GM18873 (cell line): ENCODE measurements around the gene OR1E2.
"Not testable (repeated sequence)": the region's sequence is repeated elsewhere in the genome, so short reads cannot be mapped to it uniquely, and the experiment has no call there.

Experiments used
- ATAC-seq: cut with Tn5 transposase; IDR thresholded peaks from one replicate; pipeline ENCODE4 v1.9.1; 2021; ENCODE audit warnings: mild to moderate bottlenecking, moderate library complexity, moderate number of reproducible peaks; ENCODE audit not compliant: unreplicated experiment, low FRiP score

The OR1E2 gene, protein sequence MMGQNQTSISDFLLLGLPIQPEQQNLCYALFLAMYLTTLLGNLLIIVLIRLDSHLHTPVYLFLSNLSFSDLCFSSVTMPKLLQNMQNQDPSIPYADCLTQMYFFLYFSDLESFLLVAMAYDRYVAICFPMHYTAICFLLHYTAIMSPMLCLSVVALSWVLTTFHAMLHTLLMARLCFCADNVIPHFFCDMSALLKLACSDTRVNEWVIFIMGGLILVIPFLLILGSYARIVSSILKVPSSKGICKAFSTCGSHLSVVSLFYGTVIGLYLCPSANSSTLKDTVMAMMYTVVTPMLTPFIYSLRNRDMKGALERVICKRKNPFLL

DNA sequence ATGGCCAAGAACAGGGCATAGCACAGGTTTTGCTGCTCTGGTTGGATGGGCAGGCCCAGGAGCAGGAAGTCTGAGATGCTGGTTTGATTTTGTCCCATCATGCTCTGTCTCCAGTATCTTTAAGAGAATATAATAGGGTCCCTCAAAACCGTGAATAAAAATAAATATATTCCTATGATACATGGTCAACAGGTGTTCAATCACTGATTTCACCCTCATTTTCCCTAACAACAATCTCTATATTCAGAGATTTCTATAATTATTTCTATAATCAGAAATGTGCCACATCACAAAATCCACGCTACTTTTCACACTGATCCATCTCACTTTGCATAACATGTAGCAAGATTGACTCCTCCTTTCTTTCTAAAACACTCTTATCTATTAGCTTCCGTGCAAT is at the start of gene OR1E2:
OR1E2 (minus strand) TSS at position 101 of the 400 bp plus-strand sequence; CDS start at position 101, 0 bp downstream.
- ATAC-seq, result no peak

DNA sequence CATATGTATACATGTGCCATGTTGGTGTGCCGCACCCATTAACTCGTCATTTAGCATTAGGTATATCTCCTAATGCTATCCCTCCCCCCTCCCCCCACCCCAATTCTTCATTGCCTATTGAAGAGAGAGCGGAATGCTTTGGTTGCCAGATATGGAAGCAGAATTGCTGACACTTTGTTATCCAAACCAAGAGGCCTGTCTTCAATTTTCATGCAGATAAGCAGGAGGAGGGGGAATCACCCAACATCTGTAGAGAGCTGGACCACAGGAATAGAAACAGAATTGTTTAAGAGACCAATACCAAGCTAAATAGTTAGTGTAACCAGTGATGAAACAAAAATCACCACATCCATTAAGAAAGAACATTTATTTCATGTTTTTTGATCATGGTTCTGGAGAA is 49.2 kb upstream of the OR1E2 start:
- ATAC-seq, result no peak

DNA sequence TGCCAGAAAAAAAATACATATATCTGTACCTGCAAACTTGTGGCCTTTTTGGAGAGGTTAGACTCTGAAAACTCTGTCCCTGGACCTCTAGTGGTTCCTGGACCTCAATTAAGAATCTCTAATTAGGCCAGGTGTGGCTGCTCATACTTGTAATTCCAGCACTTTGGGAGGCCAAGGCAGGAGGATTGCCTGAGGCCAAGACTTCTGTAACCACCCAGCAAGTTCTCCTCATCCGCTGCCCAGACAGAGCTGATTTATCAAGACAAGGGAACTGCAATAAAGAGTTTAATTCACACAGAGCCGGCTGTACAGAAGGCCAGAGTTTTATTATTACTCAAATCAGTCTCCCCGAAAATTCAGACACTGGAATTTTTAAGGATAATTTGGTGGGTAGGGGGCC is 46.3 kb upstream of the OR1E2 start:
- no peak for ATAC-seq

DNA sequence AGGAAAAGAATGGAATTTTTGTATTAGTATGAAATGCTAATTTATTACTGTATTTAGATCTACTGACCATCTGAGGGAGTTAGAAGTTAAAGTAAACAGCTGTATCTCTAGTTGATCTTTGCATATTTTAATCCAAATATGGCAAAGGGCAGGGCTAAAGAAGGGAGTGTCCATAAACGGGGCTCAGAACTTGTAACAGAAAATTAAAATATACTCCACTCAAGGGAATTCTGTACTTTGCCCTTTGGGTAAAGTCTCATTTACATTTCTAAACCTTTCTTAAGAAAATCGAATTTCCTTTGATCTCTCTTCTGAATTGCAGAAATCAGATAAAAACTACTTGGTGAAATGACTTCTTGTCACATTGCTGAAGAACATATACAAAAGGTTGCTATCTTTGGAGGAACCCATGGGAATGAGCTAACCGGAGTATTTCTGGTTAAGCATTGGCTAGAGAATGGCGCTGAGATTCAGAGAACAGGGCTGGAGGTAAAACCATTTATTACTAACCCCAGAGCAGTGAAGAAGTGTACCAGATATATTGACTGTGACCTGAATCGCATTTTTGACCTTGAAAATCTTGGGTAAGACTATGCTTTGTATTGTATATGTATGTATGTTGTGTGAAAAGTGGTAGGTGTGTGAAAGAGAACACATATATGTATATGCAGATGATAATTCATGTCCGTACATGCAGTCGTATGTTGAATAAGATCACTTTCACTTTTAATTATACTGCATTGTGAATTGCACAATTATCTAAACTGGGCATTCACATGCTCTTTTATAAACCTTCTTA is 42.4 kb upstream of the OR1E2 start, which contains the start of gene ASPA:
ASPA (plus strand) TSS at position 186 of the 799 bp plus-strand sequence; CDS start at position 349, 163 bp downstream.
- ATAC-seq, result no peak

DNA sequence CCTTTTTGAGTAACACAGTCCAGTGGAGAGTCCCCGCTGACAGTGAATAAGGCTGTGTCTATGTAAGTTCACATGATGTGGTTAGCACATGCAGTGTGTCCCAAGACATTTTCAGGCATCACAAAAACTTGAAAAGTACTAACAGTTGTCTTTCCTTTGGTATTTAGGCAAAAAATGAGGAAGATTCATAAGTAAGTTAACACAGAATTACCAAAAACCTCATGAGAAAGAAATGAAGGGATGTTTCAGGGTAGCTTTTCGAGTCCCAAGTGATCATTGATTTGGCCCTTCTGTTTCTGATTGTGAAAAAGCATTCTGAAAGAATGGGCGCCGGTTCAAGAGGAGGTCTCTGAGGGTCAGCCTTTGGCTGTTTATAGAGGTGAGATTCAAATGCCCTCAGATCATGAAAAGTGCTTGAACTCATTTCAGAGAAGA is 41.6 kb upstream of the OR1E2 start:
- no peak for ATAC-seq

DNA sequence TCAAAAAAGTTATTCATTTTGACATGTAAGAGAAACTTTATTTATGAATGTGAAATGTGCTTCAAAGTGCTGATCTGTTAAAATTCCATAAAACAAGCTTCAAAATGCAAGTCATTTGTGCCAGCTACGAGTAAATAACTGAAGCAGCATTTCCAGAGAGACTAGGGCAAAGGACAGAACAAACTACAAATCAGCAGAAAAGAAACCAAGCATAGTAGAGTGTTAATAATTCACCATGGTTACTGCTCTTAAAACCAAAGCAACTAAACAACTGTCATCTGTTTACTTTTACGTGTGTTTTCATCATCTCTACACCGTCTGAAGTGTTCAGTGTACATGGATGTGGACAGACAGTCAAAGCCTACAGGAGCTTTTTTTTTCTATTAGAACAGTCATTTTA is 40.6 kb upstream of the OR1E2 start:
- no peak for ATAC-seq

DNA sequence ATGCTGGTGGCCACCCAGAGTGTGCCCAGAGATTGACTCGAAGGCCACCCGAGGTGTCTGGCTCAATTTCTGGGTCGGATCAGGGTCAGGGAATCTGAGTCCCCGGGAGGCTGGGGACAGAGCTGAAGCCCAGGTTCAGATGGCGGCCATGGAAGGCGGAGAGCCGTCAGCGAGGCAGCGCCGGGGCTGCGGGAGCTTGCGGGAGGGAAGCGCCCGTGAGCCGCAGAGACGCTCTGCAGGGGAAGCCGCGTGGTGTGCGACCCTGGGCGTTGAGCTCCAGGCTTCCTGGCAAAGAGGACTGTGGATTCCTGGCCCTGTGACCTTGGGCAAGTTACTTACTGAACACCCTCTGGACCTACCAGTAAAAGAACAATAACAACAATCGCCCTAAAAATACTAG is 38.5 kb upstream of the OR1E2 start:
- no peak for ATAC-seq

DNA sequence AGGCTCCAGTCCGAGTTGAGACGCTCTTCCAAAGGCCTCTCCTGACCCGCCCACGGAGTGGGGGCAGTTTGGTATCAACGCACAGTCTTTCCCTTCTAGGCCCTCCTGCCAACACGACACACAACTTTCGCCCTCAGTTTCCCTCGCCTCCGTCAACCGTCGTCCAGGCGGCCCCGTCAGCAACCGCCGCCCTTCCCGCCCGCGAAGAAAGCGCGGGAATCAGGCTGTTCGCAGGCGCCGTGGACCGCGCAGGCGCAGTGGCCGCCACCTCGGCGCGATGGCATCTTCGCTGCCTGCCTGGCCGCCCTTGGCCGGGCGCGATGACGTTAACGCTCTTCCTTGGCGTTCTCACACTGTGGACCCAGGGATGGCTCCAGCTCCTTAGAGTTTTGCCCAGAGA is 38.0 kb upstream of the OR1E2 start, which contains the start of gene SPATA22:
SPATA22 (minus strand) TSS at position 221 of the 400 bp plus-strand sequence. CDS start 2,494 bp downstream, outside the sequence.
- ATAC-seq, result no peak

DNA sequence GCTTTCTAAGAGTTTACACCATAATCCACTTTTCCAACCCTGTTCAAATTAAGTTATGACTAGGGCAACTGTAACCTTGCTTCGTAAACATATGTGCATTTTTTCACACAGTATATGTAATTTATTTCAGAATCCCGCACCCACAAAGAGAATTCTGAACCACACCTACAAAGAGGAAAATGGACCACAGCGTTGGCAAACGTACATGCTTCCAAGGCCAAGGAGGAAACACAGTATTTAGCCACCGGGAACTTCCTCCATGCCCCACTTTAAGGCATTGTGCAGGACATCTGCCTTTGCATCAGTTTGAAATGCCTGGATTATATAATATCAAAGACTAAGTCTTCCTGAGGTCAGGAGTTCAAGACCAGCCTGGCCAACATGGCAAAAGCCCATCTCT is 35.9 kb upstream of the OR1E2 start:
- no peak for ATAC-seq

DNA sequence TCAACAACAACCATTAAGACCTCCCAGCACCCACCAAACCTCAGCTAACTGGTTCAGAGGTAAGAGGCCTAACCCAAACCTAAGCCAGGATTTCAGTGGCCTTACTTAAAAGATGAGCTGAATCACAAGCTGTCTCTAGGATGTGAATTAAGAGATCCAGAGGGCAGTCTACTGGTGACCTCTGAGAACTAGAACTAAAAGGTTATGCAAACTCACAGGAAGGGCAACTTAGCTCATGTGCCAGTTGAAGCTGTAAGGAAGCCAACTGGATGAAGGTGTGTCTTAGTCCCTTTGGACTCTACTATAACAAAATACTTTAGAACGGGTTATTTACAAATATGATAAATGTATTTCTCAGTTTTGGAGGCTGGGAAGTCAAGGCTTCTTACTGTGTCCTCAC is 32.7 kb upstream of the OR1E2 start:
- not testable (repeated sequence) for ATAC-seq

DNA sequence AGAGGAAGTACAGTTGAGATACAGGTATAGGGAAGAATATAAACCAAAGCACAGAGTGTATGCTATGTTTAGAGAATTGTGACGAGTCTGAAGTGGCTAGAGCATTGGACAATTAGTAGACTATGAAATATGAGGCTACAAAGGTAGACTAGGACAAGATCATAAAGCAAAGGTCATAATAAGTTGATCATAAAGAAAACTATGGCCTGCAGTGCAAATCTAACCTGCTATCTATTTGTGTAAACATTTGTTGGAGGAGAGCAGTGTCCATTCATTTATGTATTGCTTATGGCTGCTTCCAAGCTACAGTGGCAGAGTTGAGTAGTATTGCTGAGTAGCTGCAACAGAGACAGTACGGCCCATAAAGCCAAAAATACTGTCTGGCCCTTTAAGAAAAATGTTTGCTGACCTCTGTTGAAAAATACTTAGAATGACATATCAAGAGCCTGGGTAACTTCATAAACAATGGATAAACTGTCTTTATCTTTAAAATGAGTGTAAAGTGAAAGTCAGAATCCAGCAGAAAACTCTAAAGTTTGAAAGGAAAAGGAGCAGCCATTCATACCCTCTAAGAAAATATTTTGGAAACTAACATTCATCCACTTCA is 14.5 kb upstream of the OR1E2 start:
- ATAC-seq, result no peak

DNA sequence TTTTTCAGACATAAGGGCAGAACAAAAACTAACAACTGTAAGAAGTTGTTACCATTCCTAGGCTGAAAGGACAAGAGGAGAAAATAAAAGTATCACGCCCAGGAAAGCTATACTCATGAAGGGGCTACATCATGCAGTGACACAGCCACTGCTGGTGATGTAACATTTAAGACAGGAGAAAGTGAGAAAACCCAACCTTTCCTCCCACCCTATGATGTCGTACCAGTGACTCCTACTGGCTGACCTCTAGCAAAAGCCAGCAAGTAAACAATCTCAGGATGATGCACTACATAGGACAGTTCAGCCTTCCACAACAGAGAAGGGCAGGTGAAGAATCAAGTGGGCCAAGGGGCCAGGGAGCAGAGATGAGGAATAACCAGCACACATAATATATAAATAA is 14.0 kb upstream of the OR1E2 start:
- no peak for ATAC-seq

DNA sequence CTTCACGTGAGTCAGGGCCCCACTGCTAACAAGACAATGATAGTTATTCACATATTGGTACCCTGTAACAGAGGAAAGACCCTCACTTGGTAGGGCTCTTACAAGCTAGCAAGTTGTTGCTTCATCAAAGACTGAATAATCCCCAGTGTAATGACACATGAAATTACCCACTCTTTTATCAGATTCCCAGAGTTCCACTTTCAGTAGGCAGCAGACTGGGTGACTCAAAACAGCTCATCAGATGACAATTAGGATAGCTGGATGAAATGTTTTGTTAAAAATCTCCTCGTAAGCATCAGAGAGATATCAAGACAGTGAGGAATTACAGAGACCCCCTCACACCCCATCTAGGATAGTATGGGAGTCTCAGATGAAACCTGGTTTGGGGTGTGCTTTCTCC is 6.8 kb upstream of the OR1E2 start:
- ATAC-seq, result no peak

DNA sequence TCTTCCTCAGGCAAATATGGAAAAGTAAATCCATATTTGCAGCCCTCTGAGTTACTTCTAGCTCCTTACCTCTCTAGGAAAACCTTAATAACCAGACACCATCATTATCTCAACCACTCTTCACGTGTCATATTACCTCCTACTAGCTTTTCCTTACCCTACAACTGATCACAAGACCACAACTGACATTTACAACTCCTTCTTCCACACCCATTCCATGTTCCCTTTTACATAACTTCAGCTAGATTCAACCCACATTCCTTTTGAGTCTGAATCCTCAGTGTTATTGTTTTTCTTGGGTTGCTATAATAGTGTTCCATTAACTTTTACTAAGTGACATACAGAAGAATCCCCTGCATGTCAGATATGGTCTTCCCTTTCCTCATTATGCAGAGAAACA is 4.7 kb upstream of the OR1E2 start:
- no peak for ATAC-seq

DNA sequence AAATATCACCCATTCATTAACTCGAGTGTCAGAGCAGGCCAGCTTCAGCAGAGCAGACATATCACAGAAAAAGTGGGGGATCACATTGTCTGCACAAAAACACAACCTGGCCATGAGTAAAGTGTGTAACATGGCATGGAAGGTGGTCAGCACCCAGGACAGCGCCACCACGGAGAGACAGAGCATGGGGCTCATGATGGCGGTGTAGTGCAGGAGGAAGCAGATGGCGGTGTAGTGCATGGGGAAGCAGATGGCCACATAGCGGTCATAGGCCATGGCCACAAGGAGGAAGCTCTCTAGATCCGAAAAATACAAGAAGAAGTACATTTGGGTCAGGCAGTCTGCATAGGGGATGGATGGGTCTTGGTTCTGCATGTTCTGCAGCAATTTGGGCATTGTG is 426 bp downstream of the OR1E2 start:
- ATAC-seq, result not testable (repeated sequence)

DNA sequence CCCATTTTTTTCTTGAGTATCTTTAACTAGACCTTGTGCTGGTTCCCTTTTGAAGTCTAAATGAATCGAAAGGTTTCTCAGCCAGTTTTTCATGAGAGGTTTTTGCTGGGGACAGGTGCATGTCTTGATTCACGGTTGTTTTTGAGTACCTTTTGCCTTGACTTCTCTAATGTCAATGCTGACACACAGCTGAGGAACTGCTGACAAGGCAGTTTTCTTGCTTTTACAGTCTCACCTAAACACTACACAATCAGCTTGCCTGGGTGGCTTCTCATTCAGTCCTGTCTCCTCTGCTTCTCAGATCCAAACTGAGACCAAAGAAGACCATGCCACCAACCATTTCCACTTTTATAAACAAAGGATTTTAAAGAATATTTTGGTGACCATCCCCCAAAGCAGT is 15.4 kb downstream of the OR1E2 start:
- no peak for ATAC-seq

DNA sequence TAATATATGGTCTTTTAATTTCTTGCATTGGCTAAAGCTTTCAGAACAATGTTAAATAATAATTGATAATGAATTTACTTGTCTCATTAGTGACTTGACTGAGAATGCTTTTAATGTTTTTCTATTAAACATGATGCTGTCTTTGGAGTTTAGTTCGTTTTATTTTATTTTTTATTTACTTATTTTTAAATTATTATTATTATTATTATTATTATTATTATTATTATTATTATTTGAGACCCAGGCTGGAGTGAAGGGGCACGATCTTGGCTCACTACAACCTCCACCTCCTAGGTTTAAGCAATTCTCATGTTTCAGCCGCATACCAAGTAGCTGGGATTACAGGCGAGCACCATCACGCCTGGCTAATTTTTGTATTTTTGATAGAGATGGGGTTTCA is 18.0 kb downstream of the OR1E2 start:
- no peak for ATAC-seq

DNA sequence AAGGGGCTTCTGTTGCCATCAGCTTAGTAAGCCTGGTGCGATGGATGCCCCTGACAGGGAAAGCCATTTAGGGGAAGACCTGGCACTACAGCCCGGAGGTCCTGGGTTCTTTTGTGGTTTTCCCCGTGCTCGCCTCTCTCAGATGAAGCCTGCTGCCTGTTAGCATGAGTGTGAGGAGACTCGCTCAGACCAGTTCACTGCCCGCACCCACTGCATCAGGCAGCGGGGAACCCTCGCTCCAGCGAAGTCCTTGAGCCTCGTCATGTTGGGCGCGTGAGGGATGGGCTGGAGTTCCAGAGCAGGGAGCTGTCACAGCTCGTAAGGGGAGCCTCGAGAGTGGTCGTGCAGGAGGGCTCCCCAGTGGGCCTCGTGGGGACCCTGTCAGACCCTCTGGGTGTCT is 21.4 kb downstream of the OR1E2 start:
- ATAC-seq, result not testable (repeated sequence)

DNA sequence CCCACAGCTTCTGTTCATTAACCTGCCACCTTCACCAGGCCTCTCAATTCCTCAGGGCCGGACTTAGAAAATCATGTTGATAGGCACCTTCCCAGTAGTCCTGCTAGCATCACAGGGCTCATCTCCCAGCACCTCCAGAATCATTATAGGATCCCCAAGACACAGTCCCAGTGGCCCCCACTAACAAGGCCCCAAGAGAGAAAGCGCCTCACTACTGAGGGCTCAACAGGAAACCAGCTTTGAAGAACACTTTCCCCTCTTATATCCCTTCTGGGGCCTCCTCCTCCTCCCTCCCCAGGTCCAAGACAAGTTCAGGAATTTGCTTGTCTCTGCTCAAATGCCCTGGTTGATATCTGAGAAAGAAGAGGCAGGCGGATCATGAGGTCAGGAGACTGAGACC is 22.6 kb downstream of the OR1E2 start, which contains the start of gene OR3A3:
OR3A3 (plus strand) TSS at position 301 of the 400 bp plus-strand sequence.
- ATAC-seq, result no peak

DNA sequence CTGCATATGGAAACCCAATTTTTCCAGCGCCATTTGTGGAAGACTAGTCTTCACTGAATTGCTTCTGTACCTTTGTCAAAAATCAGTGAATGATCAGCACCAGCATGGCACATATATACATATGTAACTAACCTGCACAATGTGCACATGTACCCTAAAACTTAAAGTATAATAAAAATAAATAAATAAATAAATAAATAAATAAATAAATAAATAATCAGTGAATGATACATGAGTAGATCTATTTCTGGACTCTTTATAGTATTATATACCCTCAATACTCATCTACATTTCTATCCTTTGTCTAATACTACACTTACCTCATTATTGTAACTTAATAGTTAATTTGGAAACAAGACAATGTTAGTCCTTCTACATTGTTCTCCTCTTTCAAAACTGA is 29.8 kb downstream of the OR1E2 start:
- not testable (repeated sequence) for ATAC-seq

DNA sequence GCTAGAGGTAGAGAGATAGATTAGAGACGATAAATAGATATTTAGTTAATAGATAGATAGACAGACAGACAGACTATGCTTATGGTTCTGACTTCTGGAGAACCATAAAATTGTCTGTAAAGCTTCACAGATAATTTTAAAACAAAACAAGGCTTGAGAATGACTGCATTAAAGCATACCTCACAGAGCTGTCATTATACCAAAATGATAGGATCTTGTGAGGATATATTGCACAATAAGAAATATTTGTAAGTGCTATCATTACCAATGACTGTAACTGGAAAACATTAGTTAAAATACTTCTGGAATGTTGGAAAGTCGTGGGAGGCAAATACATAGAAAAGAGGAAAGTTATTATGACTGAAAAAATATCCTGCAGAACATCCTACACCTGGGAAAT is 31.9 kb downstream of the OR1E2 start:
- ATAC-seq, result no peak
